Progenitor cell of endocrine pancreas (in vitro differentiated cells): ENCODE results near the gene PRMT9. TPM values are rescaled to one million over a fixed set of nuclear protein-coding genes. Genes with fewer than 3 reads are reported as not detected.

ENCODE experiments used
- DNase-seq: peaks from one replicate; pipeline ENCODE4 v3.0.0; 2021; ENCODE audit warnings: low spot score; ENCODE audit not compliant: unreplicated experiment
- H3K27ac Mint-ChIP-seq: 2 replicates; pipeline ENCODE4 v1.8.0; 2021; ENCODE audit warnings: mild to moderate bottlenecking, moderate library complexity, mixed read lengths
- H3K27me3 Mint-ChIP-seq: 2 replicates; pipeline ENCODE4 v1.8.0; 2021; ENCODE audit warnings: mixed read lengths
- H3K36me3 Mint-ChIP-seq: 2 replicates; pipeline ENCODE4 v1.8.0; 2022; ENCODE audit warnings: mixed read lengths; ENCODE audit not compliant: insufficient read depth
- H3K4me1 Mint-ChIP-seq: 2 replicates; pipeline ENCODE4 v1.8.0; 2021; ENCODE audit warnings: low read depth, mixed read lengths
- H3K4me3 Mint-ChIP-seq: 2 replicates; pipeline ENCODE4 v1.8.0; 2021; ENCODE audit warnings: low read depth, mild to moderate bottlenecking, moderate library complexity, mixed read lengths
- H3K9me3 Mint-ChIP-seq: 2 replicates; pipeline ENCODE4 v1.8.0; 2021; ENCODE audit warnings: low read depth, mixed read lengths
- total RNA-seq: library from RNA; stranded (reverse); gene quantifications from 2 replicates; pipeline ENCODE4 v1.2.1, GENCODE V29; 2021
- TF ChIP-seq, protein P1 (sequence below): fragments of 200-600 bp; sonication (generic); IDR thresholded peaks from one replicate; pipeline ENCODE4 v1.5.0; 2021; ENCODE audit warnings: antibody characterized with exemption, mild to moderate bottlenecking; ENCODE audit not compliant: unreplicated experiment

The PRMT9 gene
- total RNA-seq, 1 donor from 2014 or later = 13.0 TPM

DNA sequence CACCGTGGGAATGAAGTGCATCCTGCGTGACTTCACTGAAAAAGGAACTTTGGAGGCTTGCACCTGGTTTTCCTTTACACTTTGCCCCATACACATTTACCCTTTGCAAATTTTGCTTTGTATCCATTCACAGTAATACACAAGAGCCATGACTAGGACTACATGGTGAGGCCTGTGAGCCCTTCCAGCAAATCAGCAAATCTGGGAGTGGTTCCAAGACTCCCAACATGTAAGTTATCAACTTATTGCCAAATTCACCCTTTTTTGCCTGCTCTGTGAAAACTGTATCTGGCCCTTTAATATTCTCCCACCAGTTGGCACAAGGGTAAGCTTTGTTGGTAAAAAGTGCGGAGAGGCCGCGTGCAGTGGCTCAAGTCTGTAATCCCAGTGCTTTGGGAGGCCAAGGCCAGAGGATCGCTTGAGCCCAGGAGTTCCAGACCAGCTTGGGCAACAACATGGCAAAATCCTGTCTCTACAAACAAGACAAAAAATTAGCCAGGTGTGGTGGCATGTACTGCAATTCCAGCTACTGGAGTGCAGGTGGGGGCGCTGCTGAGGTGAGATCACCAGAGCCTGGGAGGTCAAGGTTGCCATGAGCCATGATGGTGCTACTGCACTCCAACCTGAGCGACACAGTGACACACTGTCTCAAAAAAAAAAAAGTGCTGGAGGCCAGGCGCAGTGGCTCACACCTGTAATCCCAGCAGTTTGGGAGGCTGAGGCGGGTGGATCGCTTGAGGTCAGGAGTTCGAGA lies 5.0 kb downstream of the PRMT9 start:
- H3K4me1 Mint-ChIP-seq = peaks cover 6% of the 10 kb centered on the region
- no peak for DNase-seq
- H3K4me3 Mint-ChIP-seq = no peak overlapping the region
- no peaks in the 10 kb centered on the region for H3K27me3 Mint-ChIP-seq
- peaks cover 7% of the 10 kb centered on the region for H3K36me3 Mint-ChIP-seq
- no peaks in the 10 kb centered on the region for H3K9me3 Mint-ChIP-seq
- H3K27ac Mint-ChIP-seq = peak overlapping the region; percentile 51
- TF ChIP-seq, protein P1, sequence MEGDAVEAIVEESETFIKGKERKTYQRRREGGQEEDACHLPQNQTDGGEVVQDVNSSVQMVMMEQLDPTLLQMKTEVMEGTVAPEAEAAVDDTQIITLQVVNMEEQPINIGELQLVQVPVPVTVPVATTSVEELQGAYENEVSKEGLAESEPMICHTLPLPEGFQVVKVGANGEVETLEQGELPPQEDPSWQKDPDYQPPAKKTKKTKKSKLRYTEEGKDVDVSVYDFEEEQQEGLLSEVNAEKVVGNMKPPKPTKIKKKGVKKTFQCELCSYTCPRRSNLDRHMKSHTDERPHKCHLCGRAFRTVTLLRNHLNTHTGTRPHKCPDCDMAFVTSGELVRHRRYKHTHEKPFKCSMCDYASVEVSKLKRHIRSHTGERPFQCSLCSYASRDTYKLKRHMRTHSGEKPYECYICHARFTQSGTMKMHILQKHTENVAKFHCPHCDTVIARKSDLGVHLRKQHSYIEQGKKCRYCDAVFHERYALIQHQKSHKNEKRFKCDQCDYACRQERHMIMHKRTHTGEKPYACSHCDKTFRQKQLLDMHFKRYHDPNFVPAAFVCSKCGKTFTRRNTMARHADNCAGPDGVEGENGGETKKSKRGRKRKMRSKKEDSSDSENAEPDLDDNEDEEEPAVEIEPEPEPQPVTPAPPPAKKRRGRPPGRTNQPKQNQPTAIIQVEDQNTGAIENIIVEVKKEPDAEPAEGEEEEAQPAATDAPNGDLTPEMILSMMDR = peak; percentile 27

- H3K36me3 Mint-ChIP-seq = peaks cover 7% of the 10 kb centered on the region
- no peak for DNase-seq
- no peak overlapping the region for H3K27ac Mint-ChIP-seq
- H3K4me1 Mint-ChIP-seq = peaks cover 6% of the 10 kb centered on the region
- TF ChIP-seq, protein P1 = no peak
- H3K9me3 Mint-ChIP-seq = no peaks in the 10 kb centered on the region
- no peak overlapping the region for H3K4me3 Mint-ChIP-seq
- no peaks in the 10 kb centered on the region for H3K27me3 Mint-ChIP-seq
Observed at GRCh38 chr4:147678106-147678505, 5.9 kb downstream of the PRMT9 start.

DNA sequence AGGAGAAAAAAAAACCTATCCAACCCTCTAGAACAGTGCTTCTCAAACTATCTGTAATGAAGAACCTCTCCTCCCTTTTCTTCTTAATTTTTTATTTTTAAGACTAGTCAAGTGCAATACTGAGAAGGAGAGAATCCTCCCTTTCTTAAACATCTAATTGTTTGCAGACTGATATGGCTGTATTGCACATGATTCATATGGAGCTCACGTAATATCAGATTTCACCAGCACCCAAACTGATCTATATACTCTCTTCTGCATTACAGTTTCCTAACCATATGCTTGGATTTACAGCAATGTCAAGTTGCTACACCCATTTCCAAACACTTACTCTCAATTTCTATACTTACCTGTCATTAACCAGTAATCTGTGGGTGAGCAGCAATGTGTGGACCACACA lies 9.5 kb downstream of the PRMT9 start:
- H3K9me3 Mint-ChIP-seq = no peaks in the 10 kb centered on the region

GRCh38 chr4:147674073-147674472 lies 9.9 kb downstream of the PRMT9 start:
- Mint-ChIP-seq H3K27me3 (no peaks in the 10 kb centered on the region), H3K9me3 (no peaks in the 10 kb centered on the region), H3K36me3 (peaks cover 16% of the 10 kb centered on the region), H3K4me3 (no peak overlapping the region), H3K27ac (no peak overlapping the region), H3K4me1 (no peaks in the 10 kb centered on the region)
- DNase-seq = no peak
- TF ChIP-seq, protein P1 = no peak

More for the DNA sequence above, 9.5 kb downstream of the PRMT9 start:
- no peaks in the 10 kb centered on the region for H3K27me3 Mint-ChIP-seq
- H3K27ac Mint-ChIP-seq = no peak overlapping the region
- H3K4me3 Mint-ChIP-seq = no peak overlapping the region
- H3K36me3 Mint-ChIP-seq = peaks cover 16% of the 10 kb centered on the region
- DNase-seq = no peak
- H3K4me1 Mint-ChIP-seq = no peaks in the 10 kb centered on the region
- TF ChIP-seq, protein P1 = no peak

GRCh38 chr4:147658501-147658900 lies 25.5 kb downstream of the PRMT9 start:
- Mint-ChIP-seq H3K36me3 (peaks cover 12% of the 10 kb centered on the region), H3K27ac (no peak overlapping the region), H3K27me3 (no peaks in the 10 kb centered on the region), H3K9me3 (no peaks in the 10 kb centered on the region), H3K4me3 (no peak overlapping the region), H3K4me1 (no peaks in the 10 kb centered on the region)
- no peak for DNase-seq
- TF ChIP-seq, protein P1 = no peak
